ENCODE measurements around the gene PTPRR. TPM values are rescaled to one million over a fixed set of nuclear protein-coding genes. Genes with fewer than 3 reads are reported as not detected.

The PTPRR gene
- total RNA-seq, 1 donor from 2014 or later, result not detected

GRCh38 chr12:70598467-70599193, 321.9 kb downstream of the PTPRR start:
- no peaks in the 10 kb centered on the region for H3K9me3 Mint-ChIP-seq (ENCODE audit: low read depth)
- DNase-seq (ENCODE audit: low spot score), result no peak
- H3K4me3 Mint-ChIP-seq (ENCODE audit: unreplicated experiment), result no peak overlapping the region
- H3K36me3 Mint-ChIP-seq (ENCODE audit: low read depth), result no peaks in the 10 kb centered on the region
- peaks cover 2% of the 10 kb centered on the region for H3K27me3 Mint-ChIP-seq (ENCODE audit: low read depth)
- H3K4me1 Mint-ChIP-seq (ENCODE audit: low read depth), result no peaks in the 10 kb centered on the region
- TF ChIP-seq CTCF (IDR thresholded peaks at IDR 0.05), result no peak
- no peak overlapping the region for H3K27ac Mint-ChIP-seq (ENCODE audit: unreplicated experiment)

- Mint-ChIP-seq H3K4me1 (ENCODE audit: low read depth) (no peaks in the 10 kb centered on the region), H3K27me3 (ENCODE audit: low read depth) (peaks cover 2% of the 10 kb centered on the region), H3K9me3 (ENCODE audit: low read depth) (no peaks in the 10 kb centered on the region), H3K4me3 (ENCODE audit: unreplicated experiment) (no peak overlapping the region), H3K27ac (ENCODE audit: unreplicated experiment) (no peak overlapping the region), H3K36me3 (ENCODE audit: low read depth) (no peaks in the 10 kb centered on the region)
- DNase-seq (ENCODE audit: low spot score), result no peak
- no peak for TF ChIP-seq CTCF (IDR thresholded peaks at IDR 0.05)
Measured at GRCh38 chr12:70592664-70593063, 327.9 kb downstream of the PTPRR start.

- Mint-ChIP-seq H3K36me3 (ENCODE audit: low read depth) (no peaks in the 10 kb centered on the region), H3K27ac (ENCODE audit: unreplicated experiment) (no peak overlapping the region), H3K27me3 (ENCODE audit: low read depth) (peaks cover 2% of the 10 kb centered on the region), H3K9me3 (ENCODE audit: low read depth) (peaks cover 6% of the 10 kb centered on the region), H3K4me1 (ENCODE audit: low read depth) (no peaks in the 10 kb centered on the region), H3K4me3 (ENCODE audit: unreplicated experiment) (no peak overlapping the region)
- DNase-seq (ENCODE audit: low spot score), result no peak
- TF ChIP-seq CTCF (IDR thresholded peaks at IDR 0.05), result no peak
Measured at GRCh38 chr12:70590549-70591226, 329.9 kb downstream of the PTPRR start.

GRCh38 chr12:70590051-70590450, 330.5 kb downstream of the PTPRR start:
- H3K27ac Mint-ChIP-seq (ENCODE audit: unreplicated experiment), result no peak overlapping the region
- H3K4me3 Mint-ChIP-seq (ENCODE audit: unreplicated experiment), result no peak overlapping the region
- peaks cover 8% of the 10 kb centered on the region for H3K9me3 Mint-ChIP-seq (ENCODE audit: low read depth)
- TF ChIP-seq CTCF (IDR thresholded peaks at IDR 0.05), result peak; percentile 96
- H3K4me1 Mint-ChIP-seq (ENCODE audit: low read depth), result no peaks in the 10 kb centered on the region
- H3K36me3 Mint-ChIP-seq (ENCODE audit: low read depth), result no peaks in the 10 kb centered on the region
- H3K27me3 Mint-ChIP-seq (ENCODE audit: low read depth), result peaks cover 1% of the 10 kb centered on the region
- DNase-seq (ENCODE audit: low spot score), result no peak

Other genes starting within 250 kb of the PTPRR start
- gene TSPAN8, start 237.3 kb upstream of the PTPRR start, total RNA-seq, result 0.22 TPM in 1 of 3 replicates, not detected in the others

All from chondrocyte (in vitro differentiated cells).